Measurements from ENCODE around the gene CACNA2D4.

Gene CACNA2D4

GRCh38 chr12:1913377-1914113 lies 4.9 kb downstream of the CACNA2D4 start:
- no peak for TF ChIP-seq CTCF (IDR thresholded peaks at IDR 0.05; ENCODE audit: insufficient read depth, low read length, poor library complexity, severe bottlenecking)
- Histone ChIP-seq H3K27me3 (replicated peaks; ENCODE audit: control insufficient read depth, insufficient read depth, low read length) (no peaks in the 10 kb centered on the region), H3K4me3 (replicated peaks; ENCODE audit: low read depth, low read length) (no peak overlapping the region), H3K36me3 (ENCODE audit: control insufficient read depth, insufficient read depth, low read length) (no peaks in the 10 kb centered on the region)
- no peak for DNase-seq (ENCODE audit: extremely low read depth, insufficient read length)

- no peak overlapping the region for H3K4me3 ChIP-seq (replicated peaks; ENCODE audit: low read depth, low read length)
- no peak for TF ChIP-seq CTCF (IDR thresholded peaks at IDR 0.05; ENCODE audit: insufficient read depth, low read length, poor library complexity, severe bottlenecking)
- H3K27me3 ChIP-seq (replicated peaks; ENCODE audit: control insufficient read depth, insufficient read depth, low read length): no peaks in the 10 kb centered on the region
- no peak for DNase-seq (ENCODE audit: extremely low read depth, insufficient read length)
- no peaks in the 10 kb centered on the region for H3K36me3 ChIP-seq (ENCODE audit: control insufficient read depth, insufficient read depth, low read length)
Measured at GRCh38 chr12:1912580-1913376, 5.7 kb downstream of the CACNA2D4 start.

- Histone ChIP-seq H3K36me3 (ENCODE audit: control insufficient read depth, insufficient read depth, low read length) (no peaks in the 10 kb centered on the region), H3K4me3 (replicated peaks; ENCODE audit: low read depth, low read length) (no peak overlapping the region), H3K27me3 (replicated peaks; ENCODE audit: control insufficient read depth, insufficient read depth, low read length) (no peaks in the 10 kb centered on the region)
- DNase-seq (ENCODE audit: extremely low read depth, insufficient read length): no peak
- no peak for TF ChIP-seq CTCF (IDR thresholded peaks at IDR 0.05; ENCODE audit: insufficient read depth, low read length, poor library complexity, severe bottlenecking)
Measured at GRCh38 chr12:1911598-1912575, 6.6 kb downstream of the CACNA2D4 start.

DNA sequence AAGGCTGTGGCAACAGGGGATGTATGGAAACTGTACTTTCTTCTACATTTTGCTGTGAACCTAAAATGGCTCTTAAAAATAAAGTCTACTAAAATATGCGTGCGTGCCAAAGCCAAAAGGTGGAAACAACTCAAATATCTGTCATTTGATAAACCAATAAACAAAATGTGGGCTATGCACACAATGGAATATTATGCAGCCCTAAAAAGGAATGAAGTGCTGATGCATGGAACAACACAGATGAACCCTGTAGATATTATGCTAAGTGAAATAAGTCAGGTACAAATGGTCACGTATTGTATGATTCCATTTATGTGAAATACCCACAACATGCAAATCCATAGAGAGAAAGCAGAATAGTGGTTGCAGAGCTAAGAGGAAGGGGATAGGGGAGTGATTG lies 8.0 kb downstream of the CACNA2D4 start:
- DNase-seq (ENCODE audit: extremely low read depth, insufficient read length): no peak
- no peaks in the 10 kb centered on the region for H3K36me3 ChIP-seq (ENCODE audit: control insufficient read depth, insufficient read depth, low read length)
- H3K4me3 ChIP-seq (replicated peaks; ENCODE audit: low read depth, low read length): no peak overlapping the region
- H3K27me3 ChIP-seq (replicated peaks; ENCODE audit: control insufficient read depth, insufficient read depth, low read length): no peaks in the 10 kb centered on the region
- TF ChIP-seq CTCF (IDR thresholded peaks at IDR 0.05; ENCODE audit: insufficient read depth, low read length, poor library complexity, severe bottlenecking): no peak

DNA sequence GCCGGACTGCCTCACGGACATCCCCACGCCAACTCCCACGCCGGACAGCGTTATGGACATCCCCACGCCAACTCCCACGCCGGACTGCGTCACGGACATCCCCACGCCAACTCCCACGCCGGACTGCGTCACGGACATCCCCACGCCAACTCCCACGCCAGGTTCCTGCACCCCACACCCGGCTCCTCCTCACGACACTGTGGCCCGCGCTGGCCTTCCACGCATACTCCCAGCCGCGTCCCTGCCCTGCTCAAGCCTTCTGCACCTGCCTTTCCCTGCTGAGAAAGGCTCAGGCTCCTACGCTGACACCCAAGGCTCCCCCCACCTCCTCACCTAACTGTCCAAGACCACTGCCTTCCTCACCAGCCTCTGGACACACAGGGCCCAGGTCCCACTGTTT lies 9.7 kb downstream of the CACNA2D4 start:
- Histone ChIP-seq H3K27me3 (replicated peaks; ENCODE audit: control insufficient read depth, insufficient read depth, low read length) (no peaks in the 10 kb centered on the region), H3K4me3 (replicated peaks; ENCODE audit: low read depth, low read length) (no peak overlapping the region), H3K36me3 (ENCODE audit: control insufficient read depth, insufficient read depth, low read length) (no peaks in the 10 kb centered on the region)
- no peak for DNase-seq (ENCODE audit: extremely low read depth, insufficient read length)
- TF ChIP-seq CTCF (IDR thresholded peaks at IDR 0.05; ENCODE audit: insufficient read depth, low read length, poor library complexity, severe bottlenecking): no peak
